Neural cell (in vitro differentiated cells): ENCODE measurements around the gene TNNT3. TPM values are rescaled to one million over a fixed set of nuclear protein-coding genes. Genes with fewer than 3 reads are reported as not detected.

Experiments
- H2AFZ ChIP-seq: fragments of 200-600, 300-800 bp; sonication (generic), shearing (Covaris generic); 2 replicates; pipeline ENCODE4 v1.6.0; 2014; ENCODE audit warnings: low read depth, mild to moderate bottlenecking, antibody characterized with exemption, low read length, moderate library complexity
- H3F3A ChIP-seq: fragments of 200-600 bp; shearing (Covaris generic); 2 replicates; pipeline ENCODE4 v1.6.1; 2016; ENCODE audit warnings: mild to moderate bottlenecking, moderate library complexity, mixed read lengths, antibody characterized with exemption, low read length; ENCODE audit not compliant: insufficient read depth, poor library complexity, severe bottlenecking
- H3K27ac ChIP-seq: fragments of 200-600, 300-800 bp; sonication (generic), shearing (Covaris generic); 2 replicates; pipeline ENCODE4 v1.5.1; 2014; ENCODE audit warnings: mild to moderate bottlenecking, low read length, moderate library complexity
- H3K27me3 ChIP-seq: fragments of 300-800, 200-600 bp; sonication (generic), shearing (Covaris generic); 2 replicates; pipeline ENCODE4 v1.6.0; 2014; ENCODE audit warnings: mild to moderate bottlenecking, low read depth, low read length, moderate library complexity; ENCODE audit not compliant: insufficient read depth
- H3K36me3 ChIP-seq: fragments of 300-800, 200-600 bp; sonication (generic), shearing (Covaris generic); 2 replicates; pipeline ENCODE4 v1.5.1; 2014; ENCODE audit warnings: mild to moderate bottlenecking, antibody characterized with exemption, low read length, moderate library complexity; ENCODE audit not compliant: insufficient read depth
- H3K4me2 ChIP-seq: fragments of 300-800, 200-600 bp; sonication (generic), shearing (Covaris generic); 2 replicates; pipeline ENCODE4 v1.6.0; 2014; ENCODE audit warnings: mild to moderate bottlenecking, low read length
- H3K4me3 ChIP-seq: fragments of 300-800, 200-600 bp; sonication (generic), shearing (Covaris generic); 2 replicates; pipeline ENCODE4 v1.5.1; 2014; ENCODE audit warnings: mild to moderate bottlenecking, low read length, moderate library complexity
- H3K79me2 ChIP-seq: fragments of 200-600 bp; shearing (Covaris generic); replicated peaks from 2 replicates; pipeline ENCODE4 v1.6.0; 2014; ENCODE audit warnings: mild to moderate bottlenecking, low read length, moderate library complexity; ENCODE audit not compliant: insufficient read depth
- H3K9ac ChIP-seq: fragments of 300-800, 200-600 bp; sonication (generic), shearing (Covaris generic); 2 replicates; pipeline ENCODE4 v1.6.1; 2016; ENCODE audit warnings: mild to moderate bottlenecking, low read length, mixed read lengths
- H3K9me2 ChIP-seq: fragments of 200-600 bp; shearing (Covaris generic); 2 replicates; pipeline ENCODE4 v1.6.1; 2016; ENCODE audit warnings: mild to moderate bottlenecking, low read length, mixed read lengths; ENCODE audit not compliant: insufficient read depth
- H3K9me3 ChIP-seq: fragments of 200-600, 300-800 bp; sonication (generic), shearing (Covaris generic); 2 replicates; pipeline ENCODE4 v1.6.1; 2016; ENCODE audit warnings: mild to moderate bottlenecking, mixed run types, low read length, moderate library complexity, mixed read lengths
- H4K20me1 ChIP-seq: fragments of 200-600 bp; shearing (Covaris generic); 2 replicates; pipeline ENCODE4 v1.6.1; 2016; ENCODE audit warnings: mild to moderate bottlenecking, mixed run types; ENCODE audit not compliant: insufficient read depth
- EZH2 ChIP-seq: fragments of 200-600, 300-800 bp; shearing (Covaris generic), sonication (generic); IDR thresholded peaks from 2 replicates; pipeline ENCODE4 v1.6.1; 2014; ENCODE audit warnings: antibody characterized with exemption, low read length, borderline replicate concordance, mild to moderate bottlenecking; ENCODE audit not compliant: insufficient read depth, poor library complexity, severe bottlenecking
- MXI1 ChIP-seq: fragments of 450-650 bp; conservative IDR thresholded peaks from 2 replicates; pipeline ENCODE4 v1.6.1; 2014; ENCODE audit warnings: antibody characterized with exemption, mild to moderate bottlenecking; ENCODE audit not compliant: poor library complexity, severe bottlenecking
- RAD21 ChIP-seq: fragments of 450-650 bp; conservative IDR thresholded peaks from 2 replicates; pipeline ENCODE4 v1.6.1; 2014; ENCODE audit warnings: antibody characterized with exemption, mild to moderate bottlenecking, moderate library complexity
- TAF1 ChIP-seq: IDR thresholded peaks from 2 replicates; pipeline ENCODE4 v1.6.1; 2012; ENCODE audit warnings: low read depth
- polyA plus RNA-seq: library from polyadenylated mRNA; depleted of rRNA; stranded (reverse); fragments of >200 nt; gene quantifications from 2 replicates; pipeline ENCODE4 v1.2.3, GENCODE V29; 2014
- TF ChIP-seq, protein P1 (sequence below): IDR thresholded peaks from 2 replicates; pipeline ENCODE4 v1.6.1; 2012; ENCODE audit warnings: borderline replicate concordance
- TF ChIP-seq, protein P2 (sequence below): fragments of 450-650 bp; IDR thresholded peaks from 2 replicates; pipeline ENCODE4 v1.5.1; 2014; ENCODE audit warnings: antibody characterized with exemption, mild to moderate bottlenecking, moderate library complexity; ENCODE audit not compliant: poor library complexity, severe bottlenecking

TNNT3 gene
- polyA plus RNA-seq, 1 donor from 2014 or later = not detected

DNA sequence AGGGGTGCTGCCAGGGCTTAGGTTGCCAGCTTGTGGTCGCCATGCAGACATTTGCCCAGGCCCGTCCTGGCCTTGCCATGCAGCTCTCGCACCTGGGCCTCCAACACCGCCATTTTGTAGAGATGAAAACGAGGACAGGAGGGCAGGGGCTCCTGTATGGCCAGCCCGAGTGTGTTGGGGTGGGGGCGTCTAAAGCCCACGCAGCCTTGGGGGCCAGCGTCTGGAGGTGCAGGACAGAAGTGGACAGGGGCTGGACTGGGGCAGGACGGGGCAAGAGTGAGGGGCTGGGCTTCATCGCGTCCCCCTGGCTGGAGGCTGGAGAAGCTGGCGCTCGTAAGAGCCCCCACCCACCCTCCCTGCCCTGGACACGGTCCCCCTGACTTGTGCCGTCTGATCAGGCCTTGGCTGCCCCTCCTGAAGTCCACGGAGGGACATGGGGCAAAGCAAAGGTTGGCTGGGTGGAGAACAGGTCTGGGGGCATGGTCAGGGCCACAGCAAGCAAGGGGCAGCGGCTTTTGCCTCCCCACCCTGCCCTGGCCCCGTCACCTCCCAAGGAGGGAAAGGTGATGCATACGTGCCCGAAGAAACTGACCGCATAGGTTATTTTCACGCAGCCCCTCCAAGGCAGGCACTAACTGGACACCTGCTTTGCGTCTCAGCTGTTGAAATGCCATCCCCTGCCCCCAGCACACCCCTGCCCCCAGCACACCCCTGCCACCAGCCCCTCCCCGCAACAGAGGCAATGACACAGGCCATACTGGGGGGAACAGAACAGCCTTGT, 815 bp downstream of the TNNT3 start:
- no peaks in the 10 kb centered on the region for H3K9me3 ChIP-seq
- H3F3A ChIP-seq = no peaks in the 10 kb centered on the region
- no peaks in the 10 kb centered on the region for H3K79me2 ChIP-seq
- no peak overlapping the region for H2AFZ ChIP-seq
- H3K27me3 ChIP-seq = no peaks in the 10 kb centered on the region
- no peak overlapping the region for H3K4me2 ChIP-seq
- H3K9ac ChIP-seq = no peak overlapping the region
- H3K4me3 ChIP-seq = no peak overlapping the region
- H3K36me3 ChIP-seq = no peaks in the 10 kb centered on the region
- H3K27ac ChIP-seq = no peak overlapping the region
- no peaks in the 10 kb centered on the region for H3K9me2 ChIP-seq
- no peaks in the 10 kb centered on the region for H4K20me1 ChIP-seq
- TF ChIP-seq, protein P1, sequence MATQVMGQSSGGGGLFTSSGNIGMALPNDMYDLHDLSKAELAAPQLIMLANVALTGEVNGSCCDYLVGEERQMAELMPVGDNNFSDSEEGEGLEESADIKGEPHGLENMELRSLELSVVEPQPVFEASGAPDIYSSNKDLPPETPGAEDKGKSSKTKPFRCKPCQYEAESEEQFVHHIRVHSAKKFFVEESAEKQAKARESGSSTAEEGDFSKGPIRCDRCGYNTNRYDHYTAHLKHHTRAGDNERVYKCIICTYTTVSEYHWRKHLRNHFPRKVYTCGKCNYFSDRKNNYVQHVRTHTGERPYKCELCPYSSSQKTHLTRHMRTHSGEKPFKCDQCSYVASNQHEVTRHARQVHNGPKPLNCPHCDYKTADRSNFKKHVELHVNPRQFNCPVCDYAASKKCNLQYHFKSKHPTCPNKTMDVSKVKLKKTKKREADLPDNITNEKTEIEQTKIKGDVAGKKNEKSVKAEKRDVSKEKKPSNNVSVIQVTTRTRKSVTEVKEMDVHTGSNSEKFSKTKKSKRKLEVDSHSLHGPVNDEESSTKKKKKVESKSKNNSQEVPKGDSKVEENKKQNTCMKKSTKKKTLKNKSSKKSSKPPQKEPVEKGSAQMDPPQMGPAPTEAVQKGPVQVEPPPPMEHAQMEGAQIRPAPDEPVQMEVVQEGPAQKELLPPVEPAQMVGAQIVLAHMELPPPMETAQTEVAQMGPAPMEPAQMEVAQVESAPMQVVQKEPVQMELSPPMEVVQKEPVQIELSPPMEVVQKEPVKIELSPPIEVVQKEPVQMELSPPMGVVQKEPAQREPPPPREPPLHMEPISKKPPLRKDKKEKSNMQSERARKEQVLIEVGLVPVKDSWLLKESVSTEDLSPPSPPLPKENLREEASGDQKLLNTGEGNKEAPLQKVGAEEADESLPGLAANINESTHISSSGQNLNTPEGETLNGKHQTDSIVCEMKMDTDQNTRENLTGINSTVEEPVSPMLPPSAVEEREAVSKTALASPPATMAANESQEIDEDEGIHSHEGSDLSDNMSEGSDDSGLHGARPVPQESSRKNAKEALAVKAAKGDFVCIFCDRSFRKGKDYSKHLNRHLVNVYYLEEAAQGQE = no peak
- TF ChIP-seq RAD21 = no peak
- TF ChIP-seq TAF1 = no peak
- TF ChIP-seq, protein P2, sequence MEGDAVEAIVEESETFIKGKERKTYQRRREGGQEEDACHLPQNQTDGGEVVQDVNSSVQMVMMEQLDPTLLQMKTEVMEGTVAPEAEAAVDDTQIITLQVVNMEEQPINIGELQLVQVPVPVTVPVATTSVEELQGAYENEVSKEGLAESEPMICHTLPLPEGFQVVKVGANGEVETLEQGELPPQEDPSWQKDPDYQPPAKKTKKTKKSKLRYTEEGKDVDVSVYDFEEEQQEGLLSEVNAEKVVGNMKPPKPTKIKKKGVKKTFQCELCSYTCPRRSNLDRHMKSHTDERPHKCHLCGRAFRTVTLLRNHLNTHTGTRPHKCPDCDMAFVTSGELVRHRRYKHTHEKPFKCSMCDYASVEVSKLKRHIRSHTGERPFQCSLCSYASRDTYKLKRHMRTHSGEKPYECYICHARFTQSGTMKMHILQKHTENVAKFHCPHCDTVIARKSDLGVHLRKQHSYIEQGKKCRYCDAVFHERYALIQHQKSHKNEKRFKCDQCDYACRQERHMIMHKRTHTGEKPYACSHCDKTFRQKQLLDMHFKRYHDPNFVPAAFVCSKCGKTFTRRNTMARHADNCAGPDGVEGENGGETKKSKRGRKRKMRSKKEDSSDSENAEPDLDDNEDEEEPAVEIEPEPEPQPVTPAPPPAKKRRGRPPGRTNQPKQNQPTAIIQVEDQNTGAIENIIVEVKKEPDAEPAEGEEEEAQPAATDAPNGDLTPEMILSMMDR = no peak
- no peak for TF ChIP-seq MXI1
- no peak for TF ChIP-seq EZH2

DNA sequence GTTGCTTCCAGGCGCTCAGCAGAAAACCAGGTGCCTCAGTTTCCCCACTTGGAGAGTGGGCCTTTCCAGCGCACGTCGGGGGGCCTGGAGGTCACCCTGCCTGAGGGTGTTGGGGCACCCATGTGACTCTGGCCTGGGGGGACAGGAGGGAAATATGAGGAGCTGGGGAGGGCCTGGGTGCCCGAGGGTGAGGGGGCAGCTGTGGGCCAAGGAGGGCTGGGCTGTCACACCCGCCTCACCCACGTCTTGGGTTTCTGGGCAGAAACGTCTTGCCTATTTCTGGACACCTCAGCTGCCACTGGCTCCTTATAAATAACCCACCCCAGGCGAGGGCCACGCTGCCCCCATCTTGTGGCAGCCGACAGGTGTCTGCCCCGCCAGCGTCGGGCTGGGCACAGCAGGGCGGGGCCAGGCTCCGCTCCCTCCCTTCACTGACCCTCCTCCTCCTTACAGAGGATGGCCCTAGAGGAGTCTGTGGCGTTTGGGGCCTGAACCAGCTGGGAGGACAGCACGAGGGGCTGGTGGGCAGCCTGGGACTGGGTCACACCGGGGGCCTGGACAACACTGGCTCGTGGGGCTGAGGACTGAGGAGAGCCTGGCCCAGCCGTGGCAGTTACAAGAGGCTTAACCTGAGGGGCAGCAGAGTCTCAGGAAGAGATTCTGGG, 1.5 kb downstream of the TNNT3 start:
- Histone ChIP-seq H3K4me2 (no peak overlapping the region), H3K36me3 (no peaks in the 10 kb centered on the region), H3K9me2 (no peaks in the 10 kb centered on the region), H3K27ac (no peak overlapping the region), H3F3A (no peaks in the 10 kb centered on the region), H3K9ac (no peak overlapping the region), H4K20me1 (no peaks in the 10 kb centered on the region), H3K79me2 (no peaks in the 10 kb centered on the region), H3K27me3 (no peaks in the 10 kb centered on the region), H3K4me3 (no peak overlapping the region), H3K9me3 (no peaks in the 10 kb centered on the region), H2AFZ (no peak overlapping the region)
- TF ChIP-seq, protein P1 = no peak
